Esophagus (tissue), 2 donors: ENCODE results near the gene FAM81A. TPM values are rescaled to one million over a fixed set of nuclear protein-coding genes. Genes with fewer than 3 reads are reported as not detected.
"Not testable (repeated sequence)": the region's sequence is repeated elsewhere in the genome, so short reads cannot be mapped to it uniquely, and the experiment has no call there.

Source experiments
- H3K27ac ChIP-seq, 2 donors: one replicate each; pipeline ENCODE4 v1.5.1; 2013; ENCODE audit warnings: low read depth in 2 of 2, mild to moderate bottlenecking in 2 of 2, inconsistent platforms in 1 of 2, low read length in 1 of 2, moderate library complexity in 1 of 2
- H3K27me3 ChIP-seq, 2 donors: one replicate each; pipeline ENCODE4 v1.6.1; 2013; ENCODE audit warnings: low read length in 2 of 2, control low read depth in 1 of 2, mild to moderate bottlenecking in 1 of 2; ENCODE audit not compliant: insufficient read depth in 2 of 2, control insufficient read depth in 1 of 2
- H3K36me3 ChIP-seq, 2 donors: one replicate each; pipeline ENCODE4 v1.6.1; 2013; ENCODE audit warnings: low read length in 1 of 2; ENCODE audit not compliant: control insufficient read depth in 2 of 2, insufficient read depth in 2 of 2
- H3K4me1 ChIP-seq, 2 donors: one replicate each; pipeline ENCODE4 v1.6.1; 2013; ENCODE audit warnings: low read length in 1 of 2; ENCODE audit not compliant: control insufficient read depth in 2 of 2, insufficient read depth in 2 of 2
- H3K4me3 ChIP-seq, 2 donors: one replicate each; pipeline ENCODE4 v1.5.1; 2013; ENCODE audit warnings: low read length in 2 of 2, mild to moderate bottlenecking in 2 of 2, low read depth in 1 of 2, moderate library complexity in 1 of 2
- H3K9me3 ChIP-seq, 2 donors: one replicate each; pipeline ENCODE4 v1.6.1; 2013; ENCODE audit warnings: mild to moderate bottlenecking in 2 of 2, low read depth in 1 of 2, low read length in 1 of 2, moderate library complexity in 1 of 2; ENCODE audit not compliant: control insufficient read depth in 2 of 2, insufficient read depth in 1 of 2
- WGBS, 2 donors: extraction: QIAGEN DNeasy Blood & Tissue Kit; methylation state at CpG; one replicate each; pipeline ENCODE4 v1.1.7; 2013; 5-methylcytosine and 5-hydroxymethylcytosine counted together
- polyA plus RNA-seq, 2 donors: library from polyadenylated mRNA; stranded (reverse); fragments of 200-250 nt; gene quantifications; one replicate each; pipeline ENCODE4 v1.2.3, GENCODE V29; 2013
- donor health status: healthy with polysubstance abuse.
- donor health status: Bipolar disorder and iron deficiency.

Gene FAM81A
- polyA plus RNA-seq, 2 donors: 0.12 to 0.38 TPM

- 94 to 98% methylated on average over 1 of the region's 1 CpG for WGBS, 2 donors
- Histone ChIP-seq H3K4me3 (no peak overlapping the region), H3K27ac (no peak overlapping the region), H3K36me3 (no peaks in the 10 kb centered on the region), H3K4me1 (no peaks in the 10 kb centered on the region), H3K9me3 (no peaks in the 10 kb centered on the region), H3K27me3 (no peaks in the 10 kb centered on the region)
Observed at GRCh38 chr15:59461521-59461920, 23.5 kb downstream of the FAM81A start.

- Histone ChIP-seq H3K27me3 (no peaks in the 10 kb centered on the region), H3K4me1 (no peaks in the 10 kb centered on the region), H3K27ac (no peak overlapping the region), H3K36me3 (no peaks in the 10 kb centered on the region), H3K9me3 (no peaks in the 10 kb centered on the region), H3K4me3 (no peak overlapping the region)
- WGBS, 2 donors: 66 to 75% methylated on average over 5 of the region's 5 CpGs
Observed at GRCh38 chr15:59473226-59473625, 35.2 kb downstream of the FAM81A start.

GRCh38 chr15:59475161-59475560 lies 37.2 kb downstream of the FAM81A start:
- not testable (repeated sequence) for H3K4me1 ChIP-seq, H3K36me3 ChIP-seq, H3K9me3 ChIP-seq, H3K27me3 ChIP-seq, H3K27ac ChIP-seq, H3K4me3 ChIP-seq
- 90 to 93% methylated on average over 5 of the region's 5 CpGs for WGBS, 2 donors

GRCh38 chr15:59484399-59484798 lies 46.4 kb downstream of the FAM81A start:
- no peaks in the 10 kb centered on the region for H3K27me3 ChIP-seq
- no peak overlapping the region for H3K27ac ChIP-seq
- H3K4me1 ChIP-seq: no peaks in the 10 kb centered on the region
- no peaks in the 10 kb centered on the region for H3K36me3 ChIP-seq
- H3K4me3 ChIP-seq: no peak overlapping the region
- H3K9me3 ChIP-seq: no peaks in the 10 kb centered on the region
- WGBS, 2 donors: 84 to 92% methylated on average over 4 of the region's 4 CpGs

GRCh38 chr15:59485036-59485435 lies 47.0 kb downstream of the FAM81A start:
- no peak overlapping the region for H3K4me3 ChIP-seq
- no peaks in the 10 kb centered on the region for H3K4me1 ChIP-seq
- WGBS, 2 donors: 93% methylated on average over 4 of the region's 4 CpGs
- H3K36me3 ChIP-seq: no peaks in the 10 kb centered on the region
- no peaks in the 10 kb centered on the region for H3K27me3 ChIP-seq
- no peaks in the 10 kb centered on the region for H3K9me3 ChIP-seq
- no peak overlapping the region for H3K27ac ChIP-seq

GRCh38 chr15:59489485-59489884 lies 51.5 kb downstream of the FAM81A start:
- not testable (repeated sequence) for H3K4me1 ChIP-seq, H3K36me3 ChIP-seq, H3K27ac ChIP-seq, H3K27me3 ChIP-seq, H3K4me3 ChIP-seq, H3K9me3 ChIP-seq

- Histone ChIP-seq H3K27me3 (no peaks in the 10 kb centered on the region), H3K36me3 (no peaks in the 10 kb centered on the region), H3K9me3 (no peaks in the 10 kb centered on the region), H3K4me1 (no peaks in the 10 kb centered on the region), H3K27ac (no peak overlapping the region), H3K4me3 (no peak overlapping the region)
- WGBS, 2 donors: 58 to 63% methylated on average over 5 of the region's 5 CpGs
Observed at GRCh38 chr15:59491062-59491461, 53.1 kb downstream of the FAM81A start.

- Histone ChIP-seq H3K36me3 (no peaks in the 10 kb centered on the region), H3K4me3 (no peak overlapping the region), H3K27ac (no peak overlapping the region), H3K9me3 (no peaks in the 10 kb centered on the region), H3K27me3 (no peaks in the 10 kb centered on the region), H3K4me1 (no peaks in the 10 kb centered on the region)
- 24 to 27% methylated on average over 11 of the region's 11 CpGs for WGBS, 2 donors
Observed at GRCh38 chr15:59492389-59493377, 54.7 kb downstream of the FAM81A start.

GRCh38 chr15:59501597-59501996 lies 63.6 kb downstream of the FAM81A start:
- Histone ChIP-seq H3K9me3 (no peaks in the 10 kb centered on the region), H3K27me3 (no peaks in the 10 kb centered on the region), H3K36me3 (no peaks in the 10 kb centered on the region), H3K4me3 (no peak overlapping the region), H3K27ac (no peak overlapping the region), H3K4me1 (no peaks in the 10 kb centered on the region)
- 49 to 52% methylated on average over 5 of the region's 5 CpGs for WGBS, 2 donors

- no peaks in the 10 kb centered on the region for H3K36me3 ChIP-seq
- H3K9me3 ChIP-seq: no peaks in the 10 kb centered on the region
- H3K27me3 ChIP-seq: no peaks in the 10 kb centered on the region
- 91 to 97% methylated on average over 2 of the region's 2 CpGs for WGBS, 2 donors
- no peak overlapping the region for H3K27ac ChIP-seq
- H3K4me3 ChIP-seq: no peak overlapping the region
- no peaks in the 10 kb centered on the region for H3K4me1 ChIP-seq
Observed at GRCh38 chr15:59515190-59515589, 77.2 kb downstream of the FAM81A start.
